GM10266 (cell line): ENCODE data around the gene RNASE2.

ENCODE experiments used
- DNase-seq: peaks from one replicate; pipeline ENCODE4 v3.0.0; 2012; ENCODE audit errors: extremely low spot score
- TF ChIP-seq, protein P1 (sequence below): IDR thresholded peaks from 2 replicates; pipeline ENCODE4 v1.5.1; 2012; ENCODE audit warnings: mild to moderate bottlenecking, low read depth; ENCODE audit not compliant: control insufficient read depth, insufficient read depth; ENCODE audit errors: missing control alignments

RNASE2 gene

DNA sequence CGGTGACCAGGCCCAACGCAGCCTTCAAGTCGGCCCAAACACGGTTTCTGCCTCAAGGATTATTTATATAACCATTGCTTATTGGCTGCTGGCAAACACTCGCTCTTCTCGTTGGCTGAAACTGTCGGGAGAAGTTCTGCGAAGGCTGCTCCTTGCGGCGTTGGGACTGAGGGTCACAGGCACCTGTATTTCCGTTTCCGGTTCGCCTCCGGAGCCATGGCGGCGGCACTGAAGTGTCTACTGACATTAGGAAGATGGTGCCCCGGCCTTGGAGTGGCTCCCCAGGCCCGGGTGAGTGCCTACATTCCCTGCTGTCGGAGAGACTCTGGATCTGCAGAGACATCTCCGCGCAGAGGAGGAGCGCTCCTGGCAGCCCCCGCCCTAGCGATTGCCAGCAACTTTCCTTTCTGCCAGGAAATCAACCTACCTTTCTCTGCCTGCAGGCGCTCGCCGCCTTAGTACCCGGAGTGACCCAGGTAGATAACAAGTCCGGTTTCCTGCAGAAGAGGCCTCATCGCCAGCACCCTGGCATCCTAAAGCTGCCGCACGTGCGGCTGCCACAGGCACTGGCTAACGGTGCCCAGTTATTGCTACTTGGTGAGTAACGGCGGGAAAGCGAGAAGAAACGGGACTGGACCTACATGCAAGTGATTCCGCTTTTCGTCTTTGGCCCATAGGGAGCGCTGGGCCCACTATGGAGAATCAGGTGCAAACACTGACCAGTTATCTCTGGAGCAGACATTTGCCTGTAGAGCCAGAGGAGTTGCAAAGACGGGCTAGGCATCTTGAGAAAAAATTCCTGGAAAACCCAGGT lies 34.7 kb downstream of the RNASE2 start, which contains the start of gene METTL17:
Gene METTL17, plus strand, starts transcription at position 194 of the 814 bp plus-strand sequence. Its CDS starts 23 bp downstream, at position 217.
- peak; percentile 85 for DNase-seq
- TF ChIP-seq, protein P1, sequence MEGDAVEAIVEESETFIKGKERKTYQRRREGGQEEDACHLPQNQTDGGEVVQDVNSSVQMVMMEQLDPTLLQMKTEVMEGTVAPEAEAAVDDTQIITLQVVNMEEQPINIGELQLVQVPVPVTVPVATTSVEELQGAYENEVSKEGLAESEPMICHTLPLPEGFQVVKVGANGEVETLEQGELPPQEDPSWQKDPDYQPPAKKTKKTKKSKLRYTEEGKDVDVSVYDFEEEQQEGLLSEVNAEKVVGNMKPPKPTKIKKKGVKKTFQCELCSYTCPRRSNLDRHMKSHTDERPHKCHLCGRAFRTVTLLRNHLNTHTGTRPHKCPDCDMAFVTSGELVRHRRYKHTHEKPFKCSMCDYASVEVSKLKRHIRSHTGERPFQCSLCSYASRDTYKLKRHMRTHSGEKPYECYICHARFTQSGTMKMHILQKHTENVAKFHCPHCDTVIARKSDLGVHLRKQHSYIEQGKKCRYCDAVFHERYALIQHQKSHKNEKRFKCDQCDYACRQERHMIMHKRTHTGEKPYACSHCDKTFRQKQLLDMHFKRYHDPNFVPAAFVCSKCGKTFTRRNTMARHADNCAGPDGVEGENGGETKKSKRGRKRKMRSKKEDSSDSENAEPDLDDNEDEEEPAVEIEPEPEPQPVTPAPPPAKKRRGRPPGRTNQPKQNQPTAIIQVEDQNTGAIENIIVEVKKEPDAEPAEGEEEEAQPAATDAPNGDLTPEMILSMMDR: peak; percentile 38

DNA sequence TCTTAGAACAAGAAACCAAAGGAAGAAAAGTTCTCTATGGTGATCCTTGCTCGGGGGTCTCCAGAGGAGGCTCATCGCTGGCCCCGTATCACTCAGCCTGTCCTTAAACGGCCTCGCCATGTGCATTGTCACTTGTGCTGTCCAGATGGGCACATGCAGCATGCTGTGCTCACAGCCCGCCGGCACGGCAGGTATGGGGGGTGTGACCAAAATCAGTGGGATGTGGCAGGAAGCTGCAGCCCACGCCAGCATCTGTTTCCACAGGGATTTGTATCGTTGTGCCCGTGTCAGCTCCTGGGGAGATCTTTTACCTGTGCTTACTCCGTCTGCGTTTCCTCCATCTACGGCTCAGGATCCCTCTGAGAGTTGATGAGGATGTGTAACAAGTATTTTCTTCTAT lies 41.2 kb downstream of the RNASE2 start:
- no peak for DNase-seq
- TF ChIP-seq, protein P1: no peak

DNA sequence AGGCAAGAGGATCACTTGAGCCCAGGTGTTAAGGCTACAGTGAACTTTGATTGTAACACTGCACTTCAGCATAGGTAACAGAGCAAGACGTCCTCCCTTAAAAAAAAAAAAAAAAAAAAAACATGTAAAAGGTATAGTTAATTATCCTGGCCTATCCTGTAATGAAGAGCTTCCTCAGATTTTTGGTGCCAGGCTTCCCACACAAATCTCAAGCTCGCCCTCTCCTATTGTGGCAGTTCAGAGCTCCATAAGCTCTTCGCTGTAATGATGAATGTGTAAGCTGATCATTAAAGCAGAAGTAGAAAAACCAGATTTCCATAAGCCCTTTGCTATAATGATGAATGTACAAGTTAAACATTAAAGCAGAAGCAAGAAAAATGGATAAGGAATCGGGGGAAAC lies 41.8 kb downstream of the RNASE2 start:
- DNase-seq: no peak
- TF ChIP-seq, protein P1: no peak

DNA sequence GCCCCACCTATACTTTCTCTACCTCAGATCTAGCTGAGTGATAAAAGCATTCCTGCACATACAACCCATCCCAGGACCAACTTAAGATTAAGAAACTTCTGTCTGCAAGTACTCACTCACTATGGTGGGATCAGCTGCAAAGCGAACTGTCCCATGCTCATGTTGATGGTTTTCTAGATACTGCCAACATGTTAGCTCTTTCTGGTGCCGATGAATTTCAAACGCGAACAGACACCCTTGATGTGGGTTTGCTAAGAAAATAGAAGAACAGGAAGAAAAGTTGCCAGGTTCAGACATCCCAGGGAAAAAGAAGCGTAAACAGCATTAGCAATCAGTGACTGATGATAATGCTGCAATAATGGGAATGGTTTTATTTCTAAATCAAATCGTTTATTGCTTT lies 42.3 kb downstream of the RNASE2 start:
- no peak for DNase-seq
- TF ChIP-seq, protein P1: no peak

DNA sequence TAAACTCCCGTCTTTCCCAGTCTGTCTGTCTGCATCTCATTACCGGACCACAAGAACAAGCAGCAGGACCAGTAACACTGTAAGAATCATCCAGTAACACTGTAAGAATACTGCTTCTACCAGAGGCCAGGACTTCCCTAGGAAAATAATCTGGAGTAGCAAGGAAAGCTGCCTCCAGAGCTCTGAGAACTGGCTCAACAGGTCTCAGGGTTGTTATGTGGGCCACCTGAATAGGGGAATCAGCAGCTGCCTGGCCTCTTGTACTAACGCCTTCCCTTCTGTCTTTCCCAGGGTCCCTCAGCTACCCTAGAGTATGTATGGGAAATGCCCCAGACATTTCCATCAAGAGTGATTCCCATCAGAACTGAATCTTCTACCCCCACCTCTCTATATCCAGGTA lies 42.9 kb downstream of the RNASE2 start:
- TF ChIP-seq, protein P1: no peak
- no peak for DNase-seq

DNA sequence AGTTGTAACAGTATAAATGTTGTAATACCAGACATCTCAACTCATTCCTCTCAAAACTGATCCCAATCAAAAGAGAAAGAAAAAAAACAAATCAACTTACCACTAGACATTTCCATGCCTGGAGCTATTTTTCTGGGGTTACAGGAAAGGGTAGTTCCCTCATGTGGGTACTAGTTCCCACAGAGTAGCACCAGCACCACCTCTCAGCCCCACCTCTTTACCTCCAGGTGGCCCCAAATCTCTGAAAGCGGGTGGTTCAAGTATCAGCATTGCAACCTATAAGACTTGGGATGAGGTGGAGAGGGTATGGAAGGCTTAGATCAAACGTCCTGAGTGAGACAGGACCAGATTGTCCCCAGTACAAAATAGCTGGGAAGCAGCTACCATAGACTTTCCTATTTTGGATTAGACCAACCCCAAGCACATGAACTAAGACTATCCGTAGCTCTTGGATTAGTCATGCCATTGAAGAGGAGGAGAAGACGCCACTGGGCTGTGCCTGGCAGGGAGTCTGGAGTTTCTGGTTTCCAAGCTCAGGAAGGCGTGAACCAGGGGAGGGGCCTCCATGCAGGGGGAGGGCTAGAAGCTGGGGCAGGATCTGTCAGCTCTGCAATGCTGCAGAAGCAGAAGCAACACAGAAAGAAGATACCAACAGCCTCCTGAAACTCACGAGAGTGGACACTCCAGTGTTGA lies 43.5 kb downstream of the RNASE2 start, which contains the start of gene SLC39A2:
Gene SLC39A2, plus strand, starts transcription at position 620 of the 693 bp plus-strand sequence. CDS start 154 bp downstream, outside the sequence.
- TF ChIP-seq, protein P1: no peak
- DNase-seq: no peak

DNA sequence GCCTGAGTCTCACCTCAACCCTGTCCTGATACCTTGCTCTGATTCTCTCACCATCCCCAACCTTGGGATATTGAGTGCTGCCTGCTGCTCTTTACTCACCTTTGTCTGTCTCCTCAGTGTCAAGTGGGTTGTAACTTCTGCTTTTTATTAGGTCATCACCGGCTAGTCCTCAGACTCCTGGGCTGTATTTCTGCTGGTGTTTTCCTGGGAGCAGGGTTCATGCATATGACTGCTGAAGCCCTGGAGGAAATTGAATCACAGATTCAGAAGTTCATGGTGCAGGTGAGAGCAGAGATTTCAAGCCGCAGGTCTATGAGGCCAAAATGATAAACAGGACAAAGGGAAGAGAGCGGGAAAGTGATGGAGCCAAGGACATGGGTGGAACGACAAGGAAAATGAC lies 44.3 kb downstream of the RNASE2 start:
- TF ChIP-seq, protein P1: no peak
- DNase-seq: no peak
